GM18873 (cell line): Measurements from ENCODE around the gene TMEM63A.
"Not testable (repeated sequence)": the region's sequence is repeated elsewhere in the genome, so short reads cannot be mapped to it uniquely, and the experiment has no call there.

Source experiments
- ATAC-seq: cut with Tn5 transposase; IDR thresholded peaks from one replicate; pipeline ENCODE4 v1.9.1; 2021; ENCODE audit warnings: mild to moderate bottlenecking, moderate library complexity, moderate number of reproducible peaks; ENCODE audit not compliant: unreplicated experiment, low FRiP score

TMEM63A gene

DNA sequence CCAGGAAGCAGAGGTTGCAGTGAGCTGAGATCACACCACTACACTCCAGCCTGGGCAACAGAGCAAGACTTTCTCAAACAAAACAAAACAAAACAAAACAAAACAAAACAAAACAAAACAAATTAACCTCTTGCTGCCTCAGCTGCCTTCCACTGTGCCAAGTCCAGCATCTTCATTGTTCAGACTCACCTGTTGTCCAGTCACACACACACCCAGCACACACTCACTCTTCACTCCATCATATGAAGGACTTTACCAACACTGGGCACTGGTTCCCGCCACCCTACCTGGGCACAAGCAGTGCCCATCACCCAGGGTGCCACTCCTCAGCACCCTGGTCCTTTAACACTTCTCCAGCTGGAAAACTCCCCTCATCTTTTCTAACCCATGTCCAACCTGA lies 27.3 kb upstream of the TMEM63A start:
- no peak for ATAC-seq

DNA sequence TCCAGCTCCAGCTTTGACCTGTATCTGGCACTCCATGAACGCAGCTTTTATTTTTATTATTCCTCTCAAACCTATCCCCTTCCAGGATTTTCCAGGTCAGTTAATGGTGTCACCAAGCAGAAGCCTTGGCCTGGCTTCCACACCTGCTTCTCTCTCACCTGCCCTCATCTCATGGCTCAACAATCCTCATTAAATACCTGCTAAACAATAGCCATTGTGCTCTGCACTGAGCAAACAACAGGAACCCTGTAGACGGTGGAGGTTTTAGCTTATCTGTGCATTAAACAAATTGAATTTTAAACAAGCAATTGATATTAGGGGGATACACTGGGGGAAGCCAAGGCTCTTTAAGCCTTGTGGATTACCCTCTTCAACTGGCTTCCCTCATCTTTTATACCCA lies 26.6 kb upstream of the TMEM63A start:
- no peak for ATAC-seq

DNA sequence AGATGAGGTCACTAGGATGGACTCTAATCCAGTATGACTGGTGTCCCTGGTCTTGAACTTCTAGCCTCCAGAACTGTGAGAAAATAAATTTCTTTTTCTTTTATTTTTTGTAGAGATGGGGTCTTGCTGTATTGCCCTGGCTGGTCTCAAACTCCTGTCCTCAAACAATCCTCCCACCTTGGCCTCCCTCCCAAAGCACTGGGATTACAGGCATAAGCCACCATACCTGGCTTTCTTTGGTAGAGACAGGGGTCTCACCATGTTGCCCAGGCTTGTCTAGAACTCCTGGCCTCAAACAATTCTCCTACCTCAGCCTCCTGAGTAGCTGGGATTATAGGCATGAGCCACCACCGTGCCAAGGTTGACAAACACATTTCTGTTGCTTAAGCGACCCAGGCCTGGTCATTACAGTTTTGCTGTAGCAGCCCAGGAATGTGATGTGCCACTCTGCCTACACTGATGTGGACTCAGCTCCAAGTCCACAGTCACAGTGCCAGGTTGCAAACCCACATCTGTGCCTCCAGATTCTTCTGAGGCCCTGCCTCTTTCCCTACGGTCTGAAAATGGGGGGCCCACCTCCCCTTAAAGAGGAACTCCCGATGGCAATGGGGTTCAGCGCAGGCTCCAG lies 25.9 kb upstream of the TMEM63A start:
- no peak for ATAC-seq

DNA sequence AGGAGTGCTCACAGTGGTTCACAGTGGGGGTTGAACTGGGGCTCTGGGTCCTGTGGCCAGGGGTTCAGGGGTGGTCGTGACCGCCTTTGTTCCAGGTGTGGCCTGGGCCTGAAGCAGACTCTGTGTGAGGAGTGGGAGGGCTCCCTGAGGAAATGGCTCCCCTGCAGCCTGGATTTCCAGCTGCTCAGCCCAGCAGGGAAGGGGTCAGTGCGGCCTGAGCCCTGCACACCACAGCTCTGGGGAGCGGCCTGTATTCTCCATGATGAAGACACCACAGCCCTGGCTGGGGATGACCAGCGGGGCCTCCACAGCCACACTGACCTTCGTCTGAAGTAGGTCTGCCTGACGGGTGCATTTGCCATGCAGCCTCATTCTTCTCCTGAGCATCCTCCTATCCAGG lies 25.2 kb upstream of the TMEM63A start:
- ATAC-seq = no peak

DNA sequence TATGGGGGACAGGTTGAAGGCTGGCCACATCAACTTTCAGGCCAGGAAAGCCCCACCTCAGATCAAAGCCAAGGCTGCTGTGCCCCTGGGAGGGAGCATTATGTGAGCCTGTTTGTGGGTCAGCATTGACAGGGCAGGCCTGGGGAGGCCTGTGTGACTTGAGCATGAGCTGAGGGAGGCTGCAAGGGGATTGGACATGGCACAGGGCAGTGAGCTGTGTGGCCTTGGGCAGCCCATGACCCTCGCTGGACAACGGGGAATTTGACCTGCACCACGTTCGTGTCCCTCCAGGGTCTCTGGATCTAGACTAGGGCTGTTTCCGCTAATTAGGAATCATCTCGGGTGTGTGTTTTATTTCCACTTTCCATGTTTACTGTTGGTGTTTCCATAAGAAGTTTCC lies 24.3 kb upstream of the TMEM63A start:
- no peak for ATAC-seq

DNA sequence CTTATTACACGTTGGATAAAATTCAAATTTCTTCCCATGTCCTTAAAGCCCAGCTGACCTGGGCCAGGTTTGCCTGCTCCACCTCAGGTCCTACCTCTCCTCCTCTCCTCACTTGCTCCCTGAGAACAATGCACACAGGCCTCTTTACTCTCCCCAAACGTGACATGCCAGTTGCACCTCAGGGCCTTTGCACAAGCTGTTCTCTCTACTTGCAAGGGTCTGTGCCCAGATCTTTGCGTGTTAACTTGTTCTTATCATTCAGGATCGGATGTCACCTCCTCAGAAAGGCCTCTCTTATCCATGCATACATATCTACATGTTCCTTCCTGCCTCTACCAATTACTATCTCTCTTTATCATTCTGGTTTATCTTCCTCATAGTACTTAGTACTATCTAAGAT lies 21.4 kb upstream of the TMEM63A start:
- ATAC-seq = no peak

DNA sequence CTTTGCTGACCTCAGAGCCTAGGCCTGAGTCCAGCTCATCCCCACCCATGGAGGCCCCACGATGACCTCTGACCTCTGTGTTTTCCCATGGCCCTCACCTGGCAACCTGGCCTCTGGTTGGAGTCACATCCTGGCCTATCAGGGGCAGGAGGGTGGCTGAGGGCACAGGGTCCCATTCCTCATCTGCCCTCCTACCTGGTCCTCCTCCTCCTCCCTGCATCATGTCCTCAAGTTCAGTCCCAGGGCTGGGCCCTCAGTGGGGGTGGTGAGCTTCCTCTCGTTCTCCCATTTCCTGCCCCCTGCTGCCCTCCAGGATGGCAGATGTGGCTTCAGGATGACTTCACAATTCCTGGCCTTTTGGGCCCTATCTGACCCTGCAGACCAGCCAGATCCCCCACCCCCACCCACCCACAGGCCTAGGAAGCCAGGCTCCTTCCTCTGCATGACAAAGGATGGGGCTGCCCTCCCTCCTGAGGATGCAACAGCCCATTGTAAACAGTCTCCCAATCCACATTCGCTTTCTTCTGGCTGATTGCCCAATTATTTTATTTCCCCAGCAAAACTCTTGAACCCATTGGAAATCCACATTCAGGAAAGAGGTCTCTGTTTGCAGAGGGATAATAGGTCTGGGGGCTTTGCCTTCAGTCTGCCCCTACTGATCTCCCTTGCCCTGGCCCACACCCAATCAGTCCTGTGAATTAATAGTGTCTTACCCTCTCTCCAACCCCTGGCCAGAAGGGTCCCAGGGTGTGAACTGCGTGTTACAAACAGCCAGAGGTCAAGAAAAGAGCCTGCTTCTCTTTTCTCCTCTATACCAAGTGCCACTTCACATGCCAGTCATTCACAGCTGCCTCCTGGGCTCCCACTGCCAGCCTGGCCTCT lies 17.1 kb upstream of the TMEM63A start:
- ATAC-seq = no peak

DNA sequence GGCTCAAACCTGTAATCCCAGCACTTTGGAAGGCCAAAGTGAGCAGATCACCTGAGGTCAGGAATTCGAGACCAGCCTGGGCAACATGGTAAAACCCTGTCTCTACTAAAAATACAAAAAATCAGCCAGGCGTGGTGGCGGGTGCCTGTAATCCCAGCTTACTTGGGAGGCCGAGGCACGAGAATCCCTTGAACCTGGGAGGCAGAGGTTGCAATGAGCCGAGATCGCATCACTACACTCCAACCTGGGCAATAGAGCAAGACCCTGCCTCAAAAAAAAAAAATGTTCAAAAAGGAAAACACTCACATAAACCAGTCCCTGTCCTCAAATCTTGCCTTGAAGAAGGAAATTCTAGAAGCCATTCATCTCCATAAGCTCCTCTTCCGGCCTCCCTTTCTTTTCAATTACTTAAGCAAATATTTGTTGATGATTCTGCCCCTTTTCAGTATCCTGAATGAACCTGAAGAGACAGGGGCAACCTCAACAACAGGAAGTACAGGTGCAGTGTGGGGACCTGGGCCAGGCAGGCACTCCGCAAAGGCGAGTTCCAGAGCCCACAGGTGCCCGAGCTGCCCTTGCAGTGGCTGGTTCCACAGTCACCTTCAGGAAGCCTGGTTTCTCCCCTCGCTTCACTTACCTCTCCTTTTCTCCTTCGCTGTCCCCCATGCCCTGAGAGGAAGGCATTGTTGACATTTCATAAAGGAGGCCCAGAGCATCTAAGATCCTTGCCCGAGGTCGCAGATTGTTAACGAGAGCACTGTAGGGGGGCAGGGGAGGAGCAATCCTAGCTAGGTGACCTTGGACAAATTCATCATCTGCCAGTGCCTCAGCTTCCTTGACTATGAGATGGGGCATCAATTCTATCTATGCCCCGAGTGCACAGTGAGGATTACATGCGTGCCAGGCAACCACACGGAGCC lies 15.7 kb upstream of the TMEM63A start:
- ATAC-seq = no peak

DNA sequence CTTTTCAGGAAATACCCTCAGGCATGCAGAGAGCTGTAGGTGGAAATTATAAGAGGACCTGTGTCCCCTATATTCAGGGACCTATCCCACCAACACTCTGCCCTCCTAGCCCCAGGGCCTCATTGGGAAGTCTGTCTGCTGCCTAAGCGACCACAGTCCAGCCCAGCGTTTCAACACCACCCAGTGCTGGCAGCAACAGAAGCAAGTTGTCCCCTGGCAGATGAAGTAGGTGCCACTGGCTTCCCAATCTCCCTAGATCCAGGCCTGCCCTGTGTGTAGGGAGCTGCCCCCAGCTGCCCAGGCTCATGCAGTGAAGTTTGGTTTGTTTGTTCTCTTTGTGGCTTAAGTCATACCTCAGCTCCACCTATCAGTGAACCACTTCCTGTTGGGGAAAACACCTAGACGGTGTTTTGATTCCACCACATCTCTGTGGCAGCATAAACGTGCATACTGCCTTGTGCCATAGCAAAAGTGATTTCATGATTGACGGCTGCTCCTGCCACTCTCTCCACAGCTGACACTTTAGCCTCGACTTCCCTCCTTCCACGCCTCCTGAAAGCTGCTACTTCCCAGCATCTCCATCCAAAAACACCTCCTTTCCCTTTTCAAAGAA lies 14.9 kb upstream of the TMEM63A start:
- ATAC-seq = peak; percentile 100

DNA sequence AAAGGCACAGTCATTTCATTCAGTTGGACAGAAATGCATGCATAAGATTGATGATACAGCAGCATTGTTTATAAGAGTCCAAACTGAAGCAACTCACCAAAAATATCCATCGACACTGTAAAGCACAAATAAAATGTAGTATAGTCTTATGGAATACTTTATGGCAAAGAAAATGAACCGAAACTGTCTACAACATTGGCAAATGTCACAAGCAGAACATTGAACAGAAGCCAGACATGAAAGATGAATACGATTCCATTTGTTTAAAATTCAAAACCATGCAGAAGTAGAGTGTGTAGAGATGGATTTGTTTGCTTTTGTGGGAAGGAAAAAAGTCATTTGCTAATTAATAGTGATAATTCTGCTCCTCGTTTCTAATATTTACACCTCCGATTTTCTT lies 14.3 kb upstream of the TMEM63A start:
- no peak for ATAC-seq

DNA sequence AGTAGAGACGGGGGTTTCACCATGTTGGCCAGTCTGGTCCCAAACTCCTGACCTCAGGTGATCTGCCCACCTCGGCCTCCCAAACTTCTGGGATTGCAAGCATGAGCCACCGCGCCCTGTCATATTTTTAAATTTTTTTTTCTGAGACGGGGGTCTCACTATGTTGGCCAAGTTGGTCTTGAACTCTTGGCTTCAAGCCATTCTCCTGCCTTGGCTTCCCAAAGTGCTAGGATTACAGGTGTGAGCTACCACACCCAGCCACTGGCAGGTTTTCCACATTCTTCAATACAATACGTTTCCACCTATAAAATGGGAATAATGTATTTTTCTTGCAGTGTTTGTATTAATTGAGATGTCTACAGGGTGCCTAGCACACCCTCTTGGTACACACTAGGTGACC lies 10.1 kb upstream of the TMEM63A start:
- ATAC-seq = no peak

DNA sequence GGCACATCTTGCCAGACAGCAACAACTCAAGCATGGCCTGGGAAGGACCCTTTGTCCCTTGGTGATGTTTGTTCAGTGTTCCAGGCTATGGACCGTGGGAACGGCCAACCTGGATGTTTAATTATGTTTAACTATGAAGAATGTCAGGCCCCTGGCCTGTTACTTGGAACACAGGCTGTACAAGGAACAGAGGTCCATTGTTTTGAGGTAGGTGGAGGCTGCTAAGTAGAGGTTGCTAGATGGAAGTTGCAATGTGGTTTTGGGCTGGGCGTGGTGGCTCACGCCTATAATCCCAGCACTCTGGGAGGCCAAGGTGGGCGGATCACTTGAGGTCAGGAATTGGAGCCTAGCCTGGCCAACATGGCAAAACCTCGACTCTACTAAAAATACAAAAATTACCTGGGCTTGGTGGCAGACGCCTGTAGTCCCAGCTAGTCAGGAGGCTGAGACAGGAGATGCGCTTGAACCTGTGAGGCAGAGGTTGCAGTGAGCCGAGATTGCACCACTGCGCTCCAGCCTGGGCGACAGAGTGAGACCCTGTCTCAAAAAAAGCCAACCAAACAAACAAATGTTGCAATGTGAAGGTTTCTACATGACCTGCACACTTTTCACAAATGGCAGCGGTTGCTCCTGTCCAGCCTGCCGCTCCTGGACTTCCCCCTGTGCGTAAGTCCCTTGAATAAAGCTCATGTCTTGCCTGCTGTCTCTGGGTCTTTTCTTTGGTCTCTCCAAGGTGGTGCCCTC lies 9.2 kb upstream of the TMEM63A start:
- no peak for ATAC-seq

DNA sequence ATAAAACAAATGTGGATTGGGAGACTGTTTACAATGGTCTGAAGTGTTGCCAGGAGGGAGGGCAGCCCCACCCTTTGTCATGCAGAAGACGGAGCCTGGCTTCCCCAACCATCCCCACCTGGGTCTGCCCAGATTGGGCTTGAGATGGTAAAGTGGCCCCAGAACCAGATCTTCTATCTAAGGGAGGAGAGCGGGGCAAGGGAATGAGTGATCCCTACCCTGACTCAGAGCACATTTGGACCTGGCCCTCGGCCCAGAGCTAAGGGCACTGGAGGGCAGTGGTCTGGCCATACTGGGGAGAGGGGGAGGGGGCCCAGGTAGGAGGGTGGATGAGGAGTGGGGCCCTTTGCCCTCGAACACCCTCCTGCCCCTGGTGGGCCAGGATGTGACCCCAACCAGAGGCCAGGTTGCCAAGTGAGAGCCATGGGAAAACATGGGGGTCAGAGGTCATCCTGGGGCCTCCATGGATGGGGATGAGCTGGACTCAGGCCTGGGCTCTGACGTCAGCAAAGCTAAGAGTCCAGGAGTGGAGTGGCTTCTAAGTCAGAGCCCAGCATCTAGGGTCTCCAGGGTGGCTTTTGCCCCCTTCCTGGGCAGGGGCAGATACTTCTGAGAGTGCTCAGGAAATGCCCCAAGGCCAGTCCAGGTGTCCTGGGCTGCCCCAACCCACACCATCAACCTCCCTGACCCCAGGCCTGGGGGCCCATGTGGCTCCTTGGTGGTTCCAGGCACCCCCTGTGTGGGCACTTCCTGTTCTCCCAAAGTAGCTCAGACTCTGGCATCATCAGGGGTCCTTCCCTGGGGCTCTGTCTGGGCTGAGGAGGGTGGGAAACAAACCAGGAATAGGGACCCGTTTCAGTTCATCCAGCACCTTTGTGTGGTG lies 8.4 kb upstream of the TMEM63A start:
- ATAC-seq = no peak

DNA sequence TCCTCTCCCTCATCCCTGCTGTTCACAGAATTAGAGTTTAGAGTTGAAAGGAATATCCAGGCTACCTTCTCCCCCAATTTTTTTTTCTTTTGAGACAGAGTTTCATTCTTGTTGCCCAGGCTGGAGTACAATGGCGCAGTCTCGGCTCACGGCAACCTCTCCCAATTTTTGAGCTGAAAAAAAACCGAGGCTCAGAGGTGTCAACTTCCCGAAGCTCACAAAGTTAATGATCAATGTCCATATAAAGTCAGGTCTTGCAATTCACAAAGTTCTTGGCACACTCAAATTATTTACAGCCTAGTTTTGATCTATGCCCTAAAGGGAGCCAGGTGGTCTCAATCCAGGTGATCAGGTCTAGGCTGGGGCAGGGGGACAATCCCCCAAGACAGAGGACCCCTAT lies 7.6 kb upstream of the TMEM63A start:
- no peak for ATAC-seq

DNA sequence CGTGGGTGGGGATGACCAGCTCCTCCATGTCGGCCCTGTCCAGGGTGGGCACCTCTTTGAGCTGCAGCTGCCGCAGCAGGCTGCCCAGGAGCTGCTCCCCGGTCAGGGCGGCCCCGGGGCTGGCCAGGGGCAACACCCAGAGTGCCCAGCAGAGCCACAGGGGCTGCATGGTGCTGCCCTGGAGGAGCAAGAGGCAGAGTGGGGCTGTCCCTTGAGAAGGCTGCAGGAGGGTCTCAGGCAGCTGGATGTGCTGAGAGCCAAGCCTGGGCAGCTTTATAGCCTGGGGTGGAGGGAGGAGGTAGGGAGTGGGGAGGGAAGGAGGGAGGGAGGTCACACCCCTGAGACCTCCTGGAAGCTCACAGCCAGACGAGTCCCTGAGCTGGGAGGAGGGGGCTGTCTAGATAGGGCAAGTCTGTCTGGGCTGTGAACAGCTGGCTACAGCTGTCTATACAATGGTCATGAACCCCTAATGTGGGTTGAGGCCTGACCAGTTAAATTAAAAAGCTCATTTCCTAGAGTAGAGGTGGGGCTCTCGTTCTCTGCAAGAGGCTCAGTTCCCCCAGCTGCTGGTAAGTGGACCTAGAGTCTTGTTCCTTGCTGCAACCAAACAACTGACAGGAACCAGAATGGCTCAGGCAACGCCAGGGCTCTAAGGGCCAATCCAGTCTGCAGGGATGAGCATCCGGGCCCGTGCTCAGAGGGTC lies 6.9 kb upstream of the TMEM63A start, which contains the start of gene LEFTY1:
TSS of gene LEFTY1 (minus strand) at position 249 of the 704 bp plus-strand sequence. CDS start at position 169, 80 bp downstream.
- ATAC-seq = no peak

DNA sequence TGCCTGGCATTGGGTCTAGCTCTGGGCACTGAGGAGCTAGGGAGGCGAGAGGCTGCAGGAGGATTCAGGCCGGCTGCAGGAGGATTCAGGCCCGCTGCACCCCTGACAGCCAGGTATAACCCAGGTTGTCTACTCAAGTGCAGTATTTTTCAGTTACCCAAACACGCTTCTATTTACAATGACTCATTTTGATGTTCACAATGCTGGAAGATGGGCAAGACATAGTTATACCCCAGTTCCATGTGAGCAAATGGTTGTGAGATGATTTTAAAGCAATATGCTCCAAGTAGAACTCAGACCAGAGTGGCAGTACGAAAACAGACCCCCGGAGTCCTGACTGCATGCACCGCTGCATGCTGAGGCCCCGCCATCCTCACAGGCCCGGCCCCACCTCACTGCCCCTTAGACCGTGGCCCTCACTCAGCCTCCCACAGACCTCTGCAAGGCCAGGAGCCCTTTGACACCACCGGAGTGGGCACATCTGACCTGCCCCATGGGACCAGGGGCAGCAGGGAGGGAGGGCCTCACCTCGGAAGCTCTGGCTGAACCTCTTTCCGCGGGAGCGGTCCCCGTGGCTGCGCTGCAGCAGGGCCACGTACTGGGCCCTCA lies 6.2 kb upstream of the TMEM63A start:
- ATAC-seq = no peak

DNA sequence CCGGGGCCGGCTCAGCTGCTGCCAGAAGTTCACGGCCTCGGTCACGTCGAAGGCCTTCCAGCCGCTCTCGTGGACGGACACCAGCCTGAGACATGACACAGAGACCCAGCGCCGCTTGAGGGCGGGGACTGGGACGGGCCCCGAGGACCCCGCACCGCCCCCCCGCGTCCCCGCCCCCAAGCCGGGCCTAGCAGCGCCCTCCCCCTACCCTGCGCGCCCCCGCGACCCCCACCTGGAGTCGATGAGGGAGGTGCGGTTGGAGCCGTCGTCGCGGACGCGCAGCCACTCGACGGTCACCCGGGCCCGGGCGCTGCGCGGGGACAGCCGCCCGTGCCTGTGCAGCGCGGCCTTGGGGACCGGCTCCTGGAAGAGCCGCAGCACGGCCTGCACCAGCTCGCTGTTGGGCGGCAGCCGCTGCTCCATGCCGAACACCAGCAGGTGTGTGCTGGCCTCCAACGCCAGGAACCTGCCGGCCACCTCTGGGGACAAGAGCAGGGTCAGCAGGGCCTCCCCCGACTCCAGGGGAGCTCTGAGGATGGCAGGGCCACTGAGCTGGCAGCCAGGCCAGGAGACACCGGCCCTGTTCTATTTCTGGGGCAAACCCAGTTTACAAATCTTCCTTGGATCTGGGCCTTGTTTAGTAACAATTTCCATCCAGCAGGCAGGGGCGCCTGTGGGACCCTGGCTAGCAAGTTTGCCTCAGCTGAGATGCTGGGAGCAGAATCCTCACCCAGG lies 5.5 kb upstream of the TMEM63A start:
- not testable (repeated sequence) for ATAC-seq
